H1 (cell line): ENCODE results near the gene OPCML.

Experiments
- EZH2 ChIP-seq: fragments of 200-600 bp; sonication (generic); IDR thresholded peaks from 2 replicates; pipeline ENCODE4 v1.7.1; 2012; ENCODE audit warnings: low read depth, mild to moderate bottlenecking, moderate library complexity, low read length, inconsistent platforms; ENCODE audit not compliant: severe bottlenecking
- GTF2F1 ChIP-seq: IDR thresholded peaks from 2 replicates; pipeline ENCODE4 v1.6.1; 2012; ENCODE audit warnings: low read depth, low read length, improper control_type of control experiment, borderline replicate concordance
- POLR2A ChIP-seq, 2 experiments: IDR thresholded peaks; 1 replicate in 1 of 2; 2 replicates in 1 of 2; pipeline ENCODE4 v1.6.1; 2011; ENCODE audit warnings: low read depth in 2 of 2, low read length in 2 of 2, mild to moderate bottlenecking in 2 of 2; ENCODE audit errors: control extremely low read depth in 1 of 2
- RAD21 ChIP-seq, 2 experiments: IDR thresholded peaks in 1 of 2; conservative IDR thresholded peaks in 1 of 2; 2 replicates each; pipeline ENCODE4 v1.6.1; 2011; ENCODE audit warnings: low read depth in 2 of 2, low read length in 2 of 2, improper control_type of control experiment in 1 of 2, inconsistent platforms in 1 of 2, mild to moderate bottlenecking in 1 of 2, moderate library complexity in 1 of 2
- TAF7 ChIP-seq: optimal IDR thresholded peaks from 2 replicates; pipeline ENCODE3; 2011; ENCODE audit warnings: low read depth, mild to moderate bottlenecking, inconsistent platforms, low read length, moderate library complexity, borderline replicate concordance
- TCF12 ChIP-seq: IDR thresholded peaks from 2 replicates; pipeline ENCODE4 v1.6.1; 2011; ENCODE audit warnings: low read depth, mild to moderate bottlenecking, low read length
- TF ChIP-seq, protein P1 (sequence below): IDR thresholded peaks from 2 replicates; pipeline ENCODE4 v1.6.1; 2012; ENCODE audit warnings: inconsistent platforms
- TF ChIP-seq, protein P2 (sequence below), 3 experiments: IDR thresholded peaks; 1 replicate in 2 of 3; 2 replicates in 1 of 3; pipeline versions ENCODE4 v1.5.1 to v1.6.1; 2011; ENCODE audit warnings: low read length in 3 of 3, mild to moderate bottlenecking in 3 of 3, inconsistent platforms in 2 of 3, low read depth in 1 of 3, moderate library complexity in 1 of 3; ENCODE audit not compliant: insufficient read depth in 1 of 3; ENCODE audit errors: control extremely low read depth in 1 of 3

DNA sequence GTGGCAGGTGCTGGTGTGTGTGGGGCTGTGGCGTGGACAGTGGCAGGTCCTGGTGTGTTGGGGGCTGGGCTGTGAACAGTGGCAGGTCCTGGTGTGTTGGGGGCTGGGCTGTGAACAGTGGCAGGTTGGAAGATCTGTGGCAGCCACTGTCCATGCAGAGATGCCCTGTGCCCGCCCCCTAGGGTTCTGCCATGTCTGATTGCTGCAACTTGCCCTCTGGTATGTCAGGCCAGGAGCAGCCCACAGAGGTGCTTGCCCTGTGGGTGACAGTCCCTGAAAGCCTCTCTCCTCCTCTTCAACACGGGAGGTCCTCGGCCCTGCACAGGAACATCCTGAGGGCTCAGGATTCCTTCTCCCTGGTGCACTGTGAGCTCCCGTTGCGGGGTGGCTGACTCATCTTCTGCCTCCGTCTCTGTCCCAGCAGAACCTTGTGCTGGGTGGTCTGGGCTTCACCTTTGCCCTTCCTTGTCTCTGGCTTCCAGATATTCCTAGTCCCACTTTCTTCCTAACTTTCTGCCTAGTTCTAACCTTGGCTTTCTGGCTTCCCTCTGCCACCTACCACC lies 13.5 kb downstream of the OPCML start:
- no peak for TF ChIP-seq EZH2
- TF ChIP-seq, protein P1, sequence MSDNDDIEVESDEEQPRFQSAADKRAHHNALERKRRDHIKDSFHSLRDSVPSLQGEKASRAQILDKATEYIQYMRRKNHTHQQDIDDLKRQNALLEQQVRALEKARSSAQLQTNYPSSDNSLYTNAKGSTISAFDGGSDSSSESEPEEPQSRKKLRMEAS, result no peak
- TF ChIP-seq TCF12, result no peak
- TF ChIP-seq, protein P2, sequence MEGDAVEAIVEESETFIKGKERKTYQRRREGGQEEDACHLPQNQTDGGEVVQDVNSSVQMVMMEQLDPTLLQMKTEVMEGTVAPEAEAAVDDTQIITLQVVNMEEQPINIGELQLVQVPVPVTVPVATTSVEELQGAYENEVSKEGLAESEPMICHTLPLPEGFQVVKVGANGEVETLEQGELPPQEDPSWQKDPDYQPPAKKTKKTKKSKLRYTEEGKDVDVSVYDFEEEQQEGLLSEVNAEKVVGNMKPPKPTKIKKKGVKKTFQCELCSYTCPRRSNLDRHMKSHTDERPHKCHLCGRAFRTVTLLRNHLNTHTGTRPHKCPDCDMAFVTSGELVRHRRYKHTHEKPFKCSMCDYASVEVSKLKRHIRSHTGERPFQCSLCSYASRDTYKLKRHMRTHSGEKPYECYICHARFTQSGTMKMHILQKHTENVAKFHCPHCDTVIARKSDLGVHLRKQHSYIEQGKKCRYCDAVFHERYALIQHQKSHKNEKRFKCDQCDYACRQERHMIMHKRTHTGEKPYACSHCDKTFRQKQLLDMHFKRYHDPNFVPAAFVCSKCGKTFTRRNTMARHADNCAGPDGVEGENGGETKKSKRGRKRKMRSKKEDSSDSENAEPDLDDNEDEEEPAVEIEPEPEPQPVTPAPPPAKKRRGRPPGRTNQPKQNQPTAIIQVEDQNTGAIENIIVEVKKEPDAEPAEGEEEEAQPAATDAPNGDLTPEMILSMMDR (IDR thresholded peaks at IDR 0.05; ENCODE audit: control extremely low read depth in 1 of 3, insufficient read depth in 1 of 3, low read depth in 1 of 3, low read length in 3 of 3), result no peak
- no peak for TF ChIP-seq GTF2F1
- no peak for TF ChIP-seq TAF7
- no peak for TF ChIP-seq RAD21 (IDR thresholded peaks at IDR 0.05 in 1 of 2, conservative IDR thresholded peaks at IDR 0.05 in 1 of 2; ENCODE audit: low read depth in 2 of 2, low read length in 2 of 2)
- TF ChIP-seq POLR2A (IDR thresholded peaks at IDR 0.05; ENCODE audit: control extremely low read depth in 1 of 2, low read depth in 2 of 2, low read length in 2 of 2), result no peak
